ENCODE results near the gene ADAMTS2.

Gene ADAMTS2

GRCh38 chr5:179122411-179123108 is 222.7 kb downstream of the ADAMTS2 start:
- H3K27me3 ChIP-seq (ENCODE audit: insufficient read depth, low read length, poor library complexity), result no peaks in the 10 kb centered on the region
- TF ChIP-seq CTCF (IDR thresholded peaks at IDR 0.05; ENCODE audit: borderline replicate concordance, extremely low read depth, low read length, poor library complexity, severe bottlenecking) (no peak), EZH2 (IDR thresholded peaks at IDR 0.05; ENCODE audit: borderline replicate concordance, low read depth, low read length, severe bottlenecking) (no peak)
- no peaks in the 10 kb centered on the region for H3K9me3 ChIP-seq (ENCODE audit: insufficient read depth, low read length, severe bottlenecking)
- no peaks in the 10 kb centered on the region for H3K4me1 ChIP-seq (ENCODE audit: insufficient read depth, low read length)
- ATAC-seq (ENCODE audit: insufficient read depth, low read depth), result no peak
- H4K20me1 ChIP-seq (ENCODE audit: insufficient read depth, low read length), result no peaks in the 10 kb centered on the region
- no peak overlapping the region for H3K27ac ChIP-seq (ENCODE audit: low read length)
- H3K9ac ChIP-seq (ENCODE audit: low read depth, low read length), result no peak overlapping the region
- DNase-seq, result no peak
- no peak overlapping the region for H3K4me3 ChIP-seq (ENCODE audit: low read depth in 1 of 2, low read length in 2 of 2)
- H2AFZ ChIP-seq (ENCODE audit: low read depth, low read length), result no peak overlapping the region
- no peak overlapping the region for H3K4me2 ChIP-seq (ENCODE audit: insufficient read depth, low read length)
- no peaks in the 10 kb centered on the region for H3K79me2 ChIP-seq (ENCODE audit: insufficient read depth, low read length)
- H3K36me3 ChIP-seq (ENCODE audit: insufficient read depth, low read length), result no peaks in the 10 kb centered on the region

DNA sequence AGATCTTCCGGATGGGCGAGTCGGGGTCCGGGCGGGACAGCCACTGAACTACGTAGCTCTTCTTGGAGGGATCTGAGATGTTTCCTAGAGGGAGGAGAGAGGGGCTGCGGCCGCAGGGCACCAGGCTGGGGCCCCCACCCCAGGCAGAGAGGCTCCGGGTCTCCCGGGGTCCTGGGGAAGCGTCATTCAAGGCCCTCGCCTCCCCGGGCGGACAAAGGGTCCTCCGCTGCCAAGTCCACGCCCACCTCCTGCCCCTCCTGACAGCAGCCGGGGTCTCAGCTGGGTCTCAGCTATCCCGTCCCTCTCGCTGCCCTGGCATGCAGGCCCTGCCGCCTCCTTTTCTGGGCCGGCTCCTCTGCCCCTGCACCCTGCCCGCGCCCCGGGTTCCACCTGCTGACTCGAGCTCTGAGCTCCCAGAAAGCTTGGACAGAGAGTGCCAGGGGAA is 223.6 kb downstream of the ADAMTS2 start:
- Histone ChIP-seq H3K79me2 (ENCODE audit: insufficient read depth, low read length) (no peaks in the 10 kb centered on the region), H3K27ac (ENCODE audit: low read length) (no peak overlapping the region), H3K4me2 (ENCODE audit: insufficient read depth, low read length) (no peak overlapping the region), H4K20me1 (ENCODE audit: insufficient read depth, low read length) (no peaks in the 10 kb centered on the region), H3K27me3 (ENCODE audit: insufficient read depth, low read length, poor library complexity) (no peaks in the 10 kb centered on the region), H3K9me3 (ENCODE audit: insufficient read depth, low read length, severe bottlenecking) (no peaks in the 10 kb centered on the region), H3K4me3 (ENCODE audit: low read depth in 1 of 2, low read length in 2 of 2) (no peak overlapping the region), H3K4me1 (ENCODE audit: insufficient read depth, low read length) (no peaks in the 10 kb centered on the region), H3K36me3 (ENCODE audit: insufficient read depth, low read length) (no peaks in the 10 kb centered on the region), H2AFZ (ENCODE audit: low read depth, low read length) (no peak overlapping the region), H3K9ac (ENCODE audit: low read depth, low read length) (no peak overlapping the region)
- DNase-seq (no peak), ATAC-seq (ENCODE audit: insufficient read depth, low read depth) (no peak)
- no peak for TF ChIP-seq CTCF (IDR thresholded peaks at IDR 0.05; ENCODE audit: borderline replicate concordance, extremely low read depth, low read length, poor library complexity, severe bottlenecking)
- no peak for TF ChIP-seq EZH2 (IDR thresholded peaks at IDR 0.05; ENCODE audit: borderline replicate concordance, low read depth, low read length, severe bottlenecking)

DNA sequence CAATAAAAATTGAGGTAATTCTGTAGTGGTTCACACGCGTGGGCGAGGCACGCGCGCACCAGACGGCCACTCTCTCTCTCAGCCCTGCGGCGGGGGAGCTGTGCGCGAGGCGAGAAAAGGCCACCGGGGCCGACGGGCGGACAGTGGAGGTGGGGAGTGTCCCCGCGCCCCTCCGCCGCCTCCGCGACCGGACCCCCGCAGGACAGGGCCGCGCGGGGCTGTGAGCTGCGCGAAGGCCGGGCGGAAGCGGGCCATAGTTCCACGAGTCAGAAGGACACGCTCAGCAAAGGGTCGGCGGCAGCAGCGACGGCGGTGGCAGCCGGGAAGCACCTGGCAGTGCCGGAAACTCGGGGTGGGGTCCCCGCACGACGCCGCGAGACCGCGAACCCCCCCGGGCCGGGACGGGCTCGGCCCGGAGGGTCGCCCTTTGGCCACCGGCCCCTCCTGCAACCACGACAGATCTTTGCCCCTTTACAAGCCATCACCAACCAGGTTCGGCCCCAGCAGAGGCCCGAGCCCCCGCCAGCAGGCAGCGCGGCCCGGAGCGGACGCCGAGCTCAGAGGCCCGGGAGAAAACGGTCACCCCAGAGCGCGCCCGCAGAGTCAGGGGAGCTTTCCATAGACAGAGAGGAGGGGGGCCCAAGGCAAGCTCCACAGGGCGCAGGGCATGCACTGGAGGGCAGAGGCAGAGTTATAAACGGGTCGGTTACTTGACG is 224.2 kb downstream of the ADAMTS2 start:
- ATAC-seq (ENCODE audit: insufficient read depth, low read depth) (no peak), DNase-seq (no peak)
- no peak overlapping the region for H3K4me3 ChIP-seq (ENCODE audit: low read depth in 1 of 2, low read length in 2 of 2)
- no peaks in the 10 kb centered on the region for H4K20me1 ChIP-seq (ENCODE audit: insufficient read depth, low read length)
- H3K27ac ChIP-seq (ENCODE audit: low read length), result no peak overlapping the region
- no peaks in the 10 kb centered on the region for H3K36me3 ChIP-seq (ENCODE audit: insufficient read depth, low read length)
- no peaks in the 10 kb centered on the region for H3K79me2 ChIP-seq (ENCODE audit: insufficient read depth, low read length)
- no peak for TF ChIP-seq CTCF (IDR thresholded peaks at IDR 0.05; ENCODE audit: borderline replicate concordance, extremely low read depth, low read length, poor library complexity, severe bottlenecking)
- no peak for TF ChIP-seq EZH2 (IDR thresholded peaks at IDR 0.05; ENCODE audit: borderline replicate concordance, low read depth, low read length, severe bottlenecking)
- no peak overlapping the region for H3K4me2 ChIP-seq (ENCODE audit: insufficient read depth, low read length)
- H2AFZ ChIP-seq (ENCODE audit: low read depth, low read length), result no peak overlapping the region
- no peaks in the 10 kb centered on the region for H3K9me3 ChIP-seq (ENCODE audit: insufficient read depth, low read length, severe bottlenecking)
- no peak overlapping the region for H3K9ac ChIP-seq (ENCODE audit: low read depth, low read length)
- H3K4me1 ChIP-seq (ENCODE audit: insufficient read depth, low read length), result no peaks in the 10 kb centered on the region
- H3K27me3 ChIP-seq (ENCODE audit: insufficient read depth, low read length, poor library complexity), result no peaks in the 10 kb centered on the region

Measured in DND-41 (cell line).